ENCODE data around the gene ERBB4. TPM values are rescaled to one million over a fixed set of nuclear protein-coding genes. Genes with fewer than 3 reads are reported as not detected.

The ERBB4 gene
- total RNA-seq, 1 donor from 2014 or later, result 127 TPM

Small RNA genes within 50 kb of the gene (small RNA-seq; reads per million reads assigned to genes)
- gene MIR548F2 (not detected), gene RNA5SP119 (not detected)
